Measurements from ENCODE around the gene RALA. TPM values are rescaled to one million over a fixed set of nuclear protein-coding genes. Genes with fewer than 3 reads are reported as not detected.
A peak's percentile ranks its signal among the peaks of the same experiment; 100 is the strongest.

Gene RALA
- total and polyA plus RNA-seq, 2 of the 13 experiments (the other 11 are each of a cell fraction or from before 2014, with no cell fraction given): 11.8 to 19.5 TPM

GRCh38 chr7:39594988-39595620 is 28.3 kb upstream of the RALA start:
- TF ChIP-seq SIX1 (CRISPR knock-in tag; IDR thresholded peaks at IDR 0.05; ENCODE audit: borderline replicate concordance) (no peak), MAFG (CRISPR knock-in tag; IDR thresholded peaks at IDR 0.05) (no peak), LCORL (IDR thresholded peaks at IDR 0.05) (no peak), LCORL (CRISPR knock-in tag; IDR thresholded peaks at IDR 0.05) (no peak), RFX3 (CRISPR knock-in tag; IDR thresholded peaks at IDR 0.05) (no peak), BCL6 (CRISPR knock-in tag; IDR thresholded peaks at IDR 0.05) (no peak), FOSL2 (CRISPR knock-in tag; IDR thresholded peaks at IDR 0.05) (no peak), PITX1 (CRISPR knock-in tag; IDR thresholded peaks at IDR 0.05) (no peak)
- no TSS peak for BruUV-seq (replicated peaks)
- Histone ChIP-seq H3K4me2 (ENCODE audit: low read depth, low read length) (no peak overlapping the region), H3K36me3 (replicated peaks in 1 of 2; ENCODE audit: control insufficient read depth in 1 of 2, insufficient read depth in 2 of 2, low read length in 2 of 2) (no peaks in the 10 kb centered on the region), H3K27me3 (ENCODE audit: control insufficient read depth in 1 of 2, insufficient read depth in 2 of 2, low read length in 2 of 2) (no peaks in the 10 kb centered on the region), H3K4me3 (replicated peaks in 1 of 3; ENCODE audit: insufficient read depth in 1 of 3, low read depth in 2 of 3, low read length in 3 of 3) (no peak overlapping the region), H3K27ac (ENCODE audit: extremely low read length, insufficient read depth, low read length) (no peak overlapping the region), H3K4me1 (ENCODE audit: insufficient read depth, low read length) (no peaks in the 10 kb centered on the region), H4K20me1 (ENCODE audit: insufficient read depth, low read length) (no peaks in the 10 kb centered on the region), H3K9ac (ENCODE audit: insufficient read depth, low read depth, low read length) (no peak overlapping the region), H3K9me3 (ENCODE audit: low read length) (no peaks in the 10 kb centered on the region), H3K79me2 (ENCODE audit: insufficient read depth, low read length) (no peaks in the 10 kb centered on the region), H2AFZ (ENCODE audit: low read length) (no peak overlapping the region)
- DNase-seq (ENCODE audit: low spot score): peak; percentile 16
- ChIA-PET POLR2A (interaction anchor here (1.3 kb wide), 1 partner anchor 28 kb away, joined by 3 read pairs; the partner anchor contains the start of gene RALA), CTCF (ENCODE audit: low intra/inter-chr PET ratio, low total read pairs) (no interaction called here)
- no peak; the same call in 2 of the 3 replicates for ATAC-seq
- FAIRE-seq: no peak
- in situ Hi-C loops (cut with HindIII; ENCODE audit: extremely low pct_ligation_motif_present, low pct_unique_long_range_greater_than_20kb): no loop called here
- intact Hi-C loops (cut with micrococcal nuclease; ENCODE audit: unreplicated experiment): no loop called here
- WGBS (ENCODE audit: low lambda C conversion rate): 51% methylated on average over 5 of the region's 5 CpGs

GRCh38 chr7:39602351-39602750 is 21.0 kb upstream of the RALA start:
- Histone ChIP-seq H2AFZ (ENCODE audit: low read length) (no peak overlapping the region), H3K4me2 (ENCODE audit: low read depth, low read length) (no peak overlapping the region), H4K20me1 (ENCODE audit: insufficient read depth, low read length) (no peaks in the 10 kb centered on the region), H3K4me1 (ENCODE audit: insufficient read depth, low read length) (no peaks in the 10 kb centered on the region), H3K9ac (ENCODE audit: insufficient read depth, low read depth, low read length) (no peak overlapping the region), H3K9me3 (ENCODE audit: low read length) (no peaks in the 10 kb centered on the region), H3K79me2 (ENCODE audit: insufficient read depth, low read length) (no peaks in the 10 kb centered on the region), H3K4me3 (replicated peaks in 1 of 3; ENCODE audit: insufficient read depth in 1 of 3, low read depth in 2 of 3, low read length in 3 of 3) (no peak overlapping the region), H3K27ac (ENCODE audit: extremely low read length, insufficient read depth, low read length) (no peak overlapping the region), H3K36me3 (replicated peaks in 1 of 2; ENCODE audit: control insufficient read depth in 1 of 2, insufficient read depth in 2 of 2, low read length in 2 of 2) (no peaks in the 10 kb centered on the region), H3K27me3 (ENCODE audit: control insufficient read depth in 1 of 2, insufficient read depth in 2 of 2, low read length in 2 of 2) (no peaks in the 10 kb centered on the region)
- BruUV-seq (replicated peaks): no TSS peak
- in situ Hi-C loops (cut with HindIII; ENCODE audit: extremely low pct_ligation_motif_present, low pct_unique_long_range_greater_than_20kb) (no loop called here), intact Hi-C loops (cut with micrococcal nuclease; ENCODE audit: unreplicated experiment) (no loop called here)
- POLR2A ChIA-PET: no interaction called here
- no peak for DNase-seq (ENCODE audit: low spot score)
- no peak for FAIRE-seq
- CTCF ChIA-PET (ENCODE audit: low intra/inter-chr PET ratio, low total read pairs): no interaction called here
- no peak for ATAC-seq
- 18% methylated on average over 2 of the region's 2 CpGs for WGBS (ENCODE audit: low lambda C conversion rate)
- TF ChIP-seq AGO1 (IDR thresholded peaks at IDR 0.05; ENCODE audit: low read depth, low read length, poor library complexity, severe bottlenecking) (no peak), ZNF441 (CRISPR knock-in tag; IDR thresholded peaks at IDR 0.05; ENCODE audit: borderline replicate concordance) (no peak), PRPF4 (IDR thresholded peaks at IDR 0.05; ENCODE audit: low read depth, low read length, poor library complexity, severe bottlenecking) (no peak), SNAPC2 (CRISPR knock-in tag; IDR thresholded peaks at IDR 0.05) (no peak), ZBTB33 (CRISPR knock-in tag; IDR thresholded peaks at IDR 0.05) (no peak), FOXO1 (CRISPR knock-in tag; IDR thresholded peaks at IDR 0.05) (no peak), BCL6 (CRISPR knock-in tag; IDR thresholded peaks at IDR 0.05) (no peak), MATR3 (CRISPR knock-in tag; IDR thresholded peaks at IDR 0.05) (no peak), SETDB1 (CRISPR knock-in tag; IDR thresholded peaks at IDR 0.05; ENCODE audit: borderline replicate concordance) (no peak)
- TF ChIP-seq, protein P1, sequence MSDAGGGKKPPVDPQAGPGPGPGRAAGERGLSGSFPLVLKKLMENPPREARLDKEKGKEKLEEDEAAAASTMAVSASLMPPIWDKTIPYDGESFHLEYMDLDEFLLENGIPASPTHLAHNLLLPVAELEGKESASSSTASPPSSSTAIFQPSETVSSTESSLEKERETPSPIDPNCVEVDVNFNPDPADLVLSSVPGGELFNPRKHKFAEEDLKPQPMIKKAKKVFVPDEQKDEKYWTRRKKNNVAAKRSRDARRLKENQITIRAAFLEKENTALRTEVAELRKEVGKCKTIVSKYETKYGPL (CRISPR knock-in tag; IDR thresholded peaks at IDR 0.05): no peak
- TF ChIP-seq, protein P2, sequence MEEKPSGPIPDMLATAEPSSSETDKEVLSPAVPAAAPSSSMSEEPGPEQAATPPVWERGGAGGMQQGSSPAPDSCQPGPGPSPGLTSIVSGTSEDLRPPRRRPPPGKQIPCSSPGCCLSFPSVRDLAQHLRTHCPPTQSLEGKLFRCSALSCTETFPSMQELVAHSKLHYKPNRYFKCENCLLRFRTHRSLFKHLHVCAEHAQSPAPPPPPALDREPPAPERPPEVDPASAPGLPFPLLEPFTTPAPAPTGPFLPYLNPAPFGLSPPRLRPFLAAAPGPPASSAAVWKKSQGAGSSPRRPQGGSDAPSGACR (CRISPR knock-in tag; IDR thresholded peaks at IDR 0.05): no peak
